ENCODE measurements around the gene KRTAP12-1.

- TF ChIP-seq CTCF (IDR thresholded peaks at IDR 0.05), result no peak
- no peak for TF ChIP-seq EP300 (IDR thresholded peaks at IDR 0.05)
Measured at GRCh38 chr21:44723177-44724131, 41.5 kb upstream of the KRTAP12-1 start.

Data from tibial nerve (tissue), 4 donors.